ENCODE measurements around the gene CD1B. TPM values are rescaled to one million over a fixed set of nuclear protein-coding genes. Genes with fewer than 3 reads are reported as not detected.

Gene CD1B
- total RNA-seq, 1 experiment from 2014 or later, result not detected

DNA sequence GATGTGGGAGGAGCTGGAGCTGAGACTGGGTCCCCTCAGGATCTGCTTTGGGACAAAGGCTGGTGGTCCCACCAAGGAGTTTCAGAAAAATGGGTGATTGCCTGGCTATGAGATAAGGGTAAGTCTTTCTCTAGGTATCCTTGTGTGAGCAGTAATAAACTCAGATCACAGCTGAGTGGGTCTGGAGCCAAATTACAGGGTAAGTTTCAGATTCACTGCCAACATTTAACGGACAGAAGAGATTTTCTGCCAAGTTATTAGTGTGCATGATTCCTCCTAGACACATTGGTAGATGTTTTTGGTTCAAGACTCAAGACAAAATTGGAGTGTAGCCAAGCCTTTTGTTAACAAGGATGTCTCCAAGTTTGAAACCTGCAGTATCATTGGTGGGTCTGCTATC lies 7.5 kb downstream of the CD1B start:
- Histone ChIP-seq H3K27me3 (ENCODE audit: control insufficient read depth, insufficient read depth, low read length) (no peaks in the 10 kb centered on the region), H3K4me1 (ENCODE audit: control insufficient read depth, insufficient read depth, low read length) (no peaks in the 10 kb centered on the region), H3K4me3 (ENCODE audit: low read depth in 2 of 2, low read length in 2 of 2) (no peak overlapping the region), H3K9me3 (ENCODE audit: control insufficient read depth, insufficient read depth, low read depth, low read length) (no peaks in the 10 kb centered on the region), H3K27ac (ENCODE audit: low read length) (no peak overlapping the region), H3K36me3 (ENCODE audit: control insufficient read depth, insufficient read depth, low read length) (no peaks in the 10 kb centered on the region)
- TF ChIP-seq, protein P1, sequence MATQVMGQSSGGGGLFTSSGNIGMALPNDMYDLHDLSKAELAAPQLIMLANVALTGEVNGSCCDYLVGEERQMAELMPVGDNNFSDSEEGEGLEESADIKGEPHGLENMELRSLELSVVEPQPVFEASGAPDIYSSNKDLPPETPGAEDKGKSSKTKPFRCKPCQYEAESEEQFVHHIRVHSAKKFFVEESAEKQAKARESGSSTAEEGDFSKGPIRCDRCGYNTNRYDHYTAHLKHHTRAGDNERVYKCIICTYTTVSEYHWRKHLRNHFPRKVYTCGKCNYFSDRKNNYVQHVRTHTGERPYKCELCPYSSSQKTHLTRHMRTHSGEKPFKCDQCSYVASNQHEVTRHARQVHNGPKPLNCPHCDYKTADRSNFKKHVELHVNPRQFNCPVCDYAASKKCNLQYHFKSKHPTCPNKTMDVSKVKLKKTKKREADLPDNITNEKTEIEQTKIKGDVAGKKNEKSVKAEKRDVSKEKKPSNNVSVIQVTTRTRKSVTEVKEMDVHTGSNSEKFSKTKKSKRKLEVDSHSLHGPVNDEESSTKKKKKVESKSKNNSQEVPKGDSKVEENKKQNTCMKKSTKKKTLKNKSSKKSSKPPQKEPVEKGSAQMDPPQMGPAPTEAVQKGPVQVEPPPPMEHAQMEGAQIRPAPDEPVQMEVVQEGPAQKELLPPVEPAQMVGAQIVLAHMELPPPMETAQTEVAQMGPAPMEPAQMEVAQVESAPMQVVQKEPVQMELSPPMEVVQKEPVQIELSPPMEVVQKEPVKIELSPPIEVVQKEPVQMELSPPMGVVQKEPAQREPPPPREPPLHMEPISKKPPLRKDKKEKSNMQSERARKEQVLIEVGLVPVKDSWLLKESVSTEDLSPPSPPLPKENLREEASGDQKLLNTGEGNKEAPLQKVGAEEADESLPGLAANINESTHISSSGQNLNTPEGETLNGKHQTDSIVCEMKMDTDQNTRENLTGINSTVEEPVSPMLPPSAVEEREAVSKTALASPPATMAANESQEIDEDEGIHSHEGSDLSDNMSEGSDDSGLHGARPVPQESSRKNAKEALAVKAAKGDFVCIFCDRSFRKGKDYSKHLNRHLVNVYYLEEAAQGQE (IDR thresholded peaks at IDR 0.05; ENCODE audit: insufficient read depth in 1 of 2, low read depth in 2 of 2, low read length in 1 of 2), result no peak
- TF ChIP-seq TCF7L2 (IDR thresholded peaks at IDR 0.05; ENCODE audit: low read depth, low read length) (no peak), POLR2AphosphoS5 (IDR thresholded peaks at IDR 0.05; ENCODE audit: low read depth, low read length) (no peak), SIN3A (IDR thresholded peaks at IDR 0.05; ENCODE audit: borderline replicate concordance, insufficient read depth, low read depth, low read length) (no peak)
- TF ChIP-seq, protein P2, sequence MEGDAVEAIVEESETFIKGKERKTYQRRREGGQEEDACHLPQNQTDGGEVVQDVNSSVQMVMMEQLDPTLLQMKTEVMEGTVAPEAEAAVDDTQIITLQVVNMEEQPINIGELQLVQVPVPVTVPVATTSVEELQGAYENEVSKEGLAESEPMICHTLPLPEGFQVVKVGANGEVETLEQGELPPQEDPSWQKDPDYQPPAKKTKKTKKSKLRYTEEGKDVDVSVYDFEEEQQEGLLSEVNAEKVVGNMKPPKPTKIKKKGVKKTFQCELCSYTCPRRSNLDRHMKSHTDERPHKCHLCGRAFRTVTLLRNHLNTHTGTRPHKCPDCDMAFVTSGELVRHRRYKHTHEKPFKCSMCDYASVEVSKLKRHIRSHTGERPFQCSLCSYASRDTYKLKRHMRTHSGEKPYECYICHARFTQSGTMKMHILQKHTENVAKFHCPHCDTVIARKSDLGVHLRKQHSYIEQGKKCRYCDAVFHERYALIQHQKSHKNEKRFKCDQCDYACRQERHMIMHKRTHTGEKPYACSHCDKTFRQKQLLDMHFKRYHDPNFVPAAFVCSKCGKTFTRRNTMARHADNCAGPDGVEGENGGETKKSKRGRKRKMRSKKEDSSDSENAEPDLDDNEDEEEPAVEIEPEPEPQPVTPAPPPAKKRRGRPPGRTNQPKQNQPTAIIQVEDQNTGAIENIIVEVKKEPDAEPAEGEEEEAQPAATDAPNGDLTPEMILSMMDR (IDR thresholded peaks at IDR 0.05), result no peak
- ChIA-PET POLR2A (no interaction called here), CTCF (no interaction called here)
- intact Hi-C loops (cut with micrococcal nuclease; ENCODE audit: unreplicated experiment) (loop anchor here (10.0 kb wide), 1 partner anchor 119 kb away; no protein-coding TSS in a partner anchor), in situ Hi-C loops (cut with HindIII; ENCODE audit: low pct_unique_long_range_greater_than_20kb, low sequenced_read_pairs) (no loop called here)
- BruUV-seq (replicated peaks), result no TSS peak
- no peak for DNase-seq (ENCODE audit: low read depth, low spot score)
- ATAC-seq, result no peak

DNA sequence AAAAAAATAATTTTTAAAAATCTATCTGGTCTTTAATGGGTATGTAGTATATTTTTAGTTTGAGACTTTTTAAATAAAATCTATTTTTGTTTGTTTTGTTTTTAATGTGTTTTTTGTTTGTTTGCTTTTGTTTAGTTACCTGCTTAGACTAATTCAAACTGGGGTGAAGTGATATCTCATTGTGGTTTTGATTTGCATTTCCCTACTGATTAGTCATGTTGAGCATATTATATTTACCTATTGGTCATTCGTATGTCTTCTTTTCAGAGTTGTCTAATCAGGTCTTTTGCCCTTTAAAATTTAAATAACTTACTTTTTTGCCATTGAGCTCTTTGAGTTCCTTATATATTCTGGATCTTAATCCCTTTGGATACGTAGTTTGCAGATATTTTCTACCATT lies 20.3 kb downstream of the CD1B start:
- Histone ChIP-seq H3K9me3 (ENCODE audit: control insufficient read depth, insufficient read depth, low read depth, low read length) (no peaks in the 10 kb centered on the region), H3K27ac (ENCODE audit: low read length) (no peak overlapping the region), H3K27me3 (ENCODE audit: control insufficient read depth, insufficient read depth, low read length) (no peaks in the 10 kb centered on the region), H3K4me3 (ENCODE audit: low read depth in 2 of 2, low read length in 2 of 2) (no peak overlapping the region), H3K4me1 (ENCODE audit: control insufficient read depth, insufficient read depth, low read length) (no peaks in the 10 kb centered on the region), H3K36me3 (ENCODE audit: control insufficient read depth, insufficient read depth, low read length) (no peaks in the 10 kb centered on the region)
- intact Hi-C loops (cut with micrococcal nuclease; ENCODE audit: unreplicated experiment) (no loop called here), in situ Hi-C loops (cut with HindIII; ENCODE audit: low pct_unique_long_range_greater_than_20kb, low sequenced_read_pairs) (no loop called here)
- no TSS peak for BruUV-seq (replicated peaks)
- DNase-seq (ENCODE audit: low read depth, low spot score) (no peak), ATAC-seq (no peak)
- TF ChIP-seq, protein P2 (IDR thresholded peaks at IDR 0.05), result no peak
- TF ChIP-seq, protein P1 (IDR thresholded peaks at IDR 0.05; ENCODE audit: insufficient read depth in 1 of 2, low read depth in 2 of 2, low read length in 1 of 2), result no peak
- TF ChIP-seq POLR2AphosphoS5 (IDR thresholded peaks at IDR 0.05; ENCODE audit: low read depth, low read length) (no peak), TCF7L2 (IDR thresholded peaks at IDR 0.05; ENCODE audit: low read depth, low read length) (no peak), SIN3A (IDR thresholded peaks at IDR 0.05; ENCODE audit: borderline replicate concordance, insufficient read depth, low read depth, low read length) (no peak)
- POLR2A ChIA-PET, result no interaction called here
- CTCF ChIA-PET, result no interaction called here

All from Panc1 (cell line).